Vagina (tissue), 2 donors: Measurements from ENCODE around the gene CLDN34. TPM values are rescaled to one million over a fixed set of nuclear protein-coding genes. Genes with fewer than 3 reads are reported as not detected.

Source experiments
- DNase-seq, 2 donors: peaks; one replicate each; pipeline ENCODE4 v3.0.0-alpha.2; 2017; ENCODE audit errors: extremely low spot score in 2 of 2
- H3K27ac ChIP-seq: fragments of 200-600 bp; sonication (generic); one replicate; pipeline ENCODE4 v1.5.1; 2019
- H3K27me3 ChIP-seq: fragments of 200-600 bp; sonication (generic); one replicate; pipeline ENCODE4 v1.5.1; 2019
- H3K36me3 ChIP-seq, 2 donors: fragments of 200-600 bp; sonication (generic); one replicate each; pipeline ENCODE4 v1.5.1; 2017 to 2019
- H3K4me1 ChIP-seq: fragments of 200-600 bp; sonication (generic); one replicate; pipeline ENCODE4 v1.5.1; 2019
- H3K4me3 ChIP-seq, 2 donors: fragments of 200-600 bp; sonication (generic); 1 replicate in 1 of 2; 2 replicates in 1 of 2; pipeline ENCODE4 v1.5.1; 2016 to 2019
- H3K9me3 ChIP-seq: fragments of 200-600 bp; sonication (generic); one replicate; pipeline ENCODE4 v1.5.1; 2019
- POLR2A ChIP-seq, 2 donors: fragments of 450-650 bp; IDR thresholded peaks; one replicate each; pipeline ENCODE4 v1.6.1; 2017; ENCODE audit warnings: antibody characterized with exemption in 2 of 2, mild to moderate bottlenecking in 2 of 2, moderate library complexity in 2 of 2
- POLR2AphosphoS5 ChIP-seq, 2 donors: sonication (generic); formaldehyde crosslinking; IDR thresholded peaks; one replicate each; pipeline ENCODE4 v1.9.0; 2017; ENCODE audit warnings: antibody characterized with exemption in 2 of 2, mild to moderate bottlenecking in 2 of 2, low read depth in 1 of 2; ENCODE audit not compliant: insufficient read depth in 1 of 2
- intact Hi-C: fragments of 100-400 bp; cut with DNase I; formaldehyde crosslinking; loops from one replicate; pipeline ENCODE4 v1.15.1; 2023
- total RNA-seq: library from RNA; depleted of rRNA; stranded (reverse); fragments of >200 nt; gene quantifications from one replicate; pipeline ENCODE4 v1.2.3, GENCODE V29; 2016
- TF ChIP-seq, protein P1 (sequence below), 3 experiments: fragments of 450-650 bp in 2 of 3; fragments of 200-600 bp in 1 of 3; sonication (generic) in 1 of 3; IDR thresholded peaks; one replicate each; pipeline ENCODE4 v1.5.1; 2017 to 2019; ENCODE audit warnings: antibody characterized with exemption in 3 of 3, mild to moderate bottlenecking in 2 of 3, moderate library complexity in 2 of 3

CLDN34 gene
- total RNA-seq, 1 donor from 2014 or later = not detected

DNA sequence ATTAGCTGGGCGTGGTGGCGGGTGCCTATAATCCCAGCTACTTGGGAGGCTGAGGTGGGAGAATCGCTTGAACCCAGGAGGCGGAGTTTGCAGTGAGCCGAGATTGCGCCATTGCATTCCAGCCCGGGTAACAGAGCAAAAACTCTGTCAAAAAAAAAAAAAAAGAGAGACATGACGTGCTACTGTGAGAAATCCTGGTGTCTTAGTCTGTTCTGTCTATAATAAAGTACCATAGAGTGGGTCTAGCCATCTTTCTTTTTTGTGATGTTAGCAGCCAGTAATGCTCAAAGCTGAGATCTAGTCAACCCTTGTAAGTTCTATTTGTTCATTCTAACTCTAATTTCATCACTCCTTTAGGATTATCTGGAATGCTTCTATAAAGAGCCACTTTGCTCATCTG lies 38.9 kb downstream of the CLDN34 start:
- no peaks in the 10 kb centered on the region for H3K36me3 ChIP-seq
- no peak overlapping the region for H3K27ac ChIP-seq
- intact Hi-C loops = no loop called here

GRCh38 chrX:10006770-10007169 lies 39.6 kb downstream of the CLDN34 start:
- Histone ChIP-seq H3K27me3 (no peaks in the 10 kb centered on the region), H3K27ac (no peak overlapping the region), H3K4me1 (no peaks in the 10 kb centered on the region), H3K9me3 (no peaks in the 10 kb centered on the region), H3K4me3 (no peak overlapping the region), H3K36me3 (no peaks in the 10 kb centered on the region)
- TF ChIP-seq POLR2AphosphoS5 (IDR thresholded peaks at IDR 0.05; ENCODE audit: insufficient read depth in 1 of 2, low read depth in 1 of 2) (no peak), POLR2A (IDR thresholded peaks at IDR 0.05) (no peak)
- TF ChIP-seq, protein P1, sequence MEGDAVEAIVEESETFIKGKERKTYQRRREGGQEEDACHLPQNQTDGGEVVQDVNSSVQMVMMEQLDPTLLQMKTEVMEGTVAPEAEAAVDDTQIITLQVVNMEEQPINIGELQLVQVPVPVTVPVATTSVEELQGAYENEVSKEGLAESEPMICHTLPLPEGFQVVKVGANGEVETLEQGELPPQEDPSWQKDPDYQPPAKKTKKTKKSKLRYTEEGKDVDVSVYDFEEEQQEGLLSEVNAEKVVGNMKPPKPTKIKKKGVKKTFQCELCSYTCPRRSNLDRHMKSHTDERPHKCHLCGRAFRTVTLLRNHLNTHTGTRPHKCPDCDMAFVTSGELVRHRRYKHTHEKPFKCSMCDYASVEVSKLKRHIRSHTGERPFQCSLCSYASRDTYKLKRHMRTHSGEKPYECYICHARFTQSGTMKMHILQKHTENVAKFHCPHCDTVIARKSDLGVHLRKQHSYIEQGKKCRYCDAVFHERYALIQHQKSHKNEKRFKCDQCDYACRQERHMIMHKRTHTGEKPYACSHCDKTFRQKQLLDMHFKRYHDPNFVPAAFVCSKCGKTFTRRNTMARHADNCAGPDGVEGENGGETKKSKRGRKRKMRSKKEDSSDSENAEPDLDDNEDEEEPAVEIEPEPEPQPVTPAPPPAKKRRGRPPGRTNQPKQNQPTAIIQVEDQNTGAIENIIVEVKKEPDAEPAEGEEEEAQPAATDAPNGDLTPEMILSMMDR (IDR thresholded peaks at IDR 0.05) = no peak
- no peak for DNase-seq
- intact Hi-C loops = no loop called here

More for the DNA sequence above, 38.9 kb downstream of the CLDN34 start:
- H3K4me1 ChIP-seq = no peaks in the 10 kb centered on the region
- H3K4me3 ChIP-seq = no peak overlapping the region
- DNase-seq = no peak
- TF ChIP-seq POLR2A (IDR thresholded peaks at IDR 0.05) = no peak
- no peak for TF ChIP-seq POLR2AphosphoS5 (IDR thresholded peaks at IDR 0.05; ENCODE audit: insufficient read depth in 1 of 2, low read depth in 1 of 2)
- TF ChIP-seq, protein P1 (IDR thresholded peaks at IDR 0.05) = no peak
- no peaks in the 10 kb centered on the region for H3K9me3 ChIP-seq
- H3K27me3 ChIP-seq = no peaks in the 10 kb centered on the region

DNA sequence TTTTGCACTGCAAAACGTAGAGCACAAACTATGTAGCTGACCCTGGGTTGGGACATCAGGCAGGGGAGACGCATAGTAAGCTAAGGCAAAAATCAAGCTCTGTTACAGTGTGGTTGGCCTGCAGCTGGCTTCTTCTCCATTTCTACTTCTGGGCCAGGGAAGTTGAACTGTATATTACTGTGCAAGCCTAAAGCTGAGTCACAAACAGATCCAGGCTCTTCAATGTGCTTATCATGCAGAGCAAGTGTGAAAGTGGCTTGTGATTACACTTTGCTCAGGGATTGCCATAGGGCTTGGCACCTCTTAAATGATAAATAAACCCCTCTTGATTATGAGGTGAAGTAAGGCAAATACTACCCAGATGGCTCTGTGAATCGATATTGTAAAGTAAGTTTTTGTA lies 40.5 kb downstream of the CLDN34 start:
- intact Hi-C loops = no loop called here
- no peak for DNase-seq
- TF ChIP-seq, protein P1 (IDR thresholded peaks at IDR 0.05) = no peak
- no peak for TF ChIP-seq POLR2AphosphoS5 (IDR thresholded peaks at IDR 0.05; ENCODE audit: insufficient read depth in 1 of 2, low read depth in 1 of 2)
- TF ChIP-seq POLR2A (IDR thresholded peaks at IDR 0.05) = no peak
- no peaks in the 10 kb centered on the region for H3K36me3 ChIP-seq
- no peak overlapping the region for H3K27ac ChIP-seq
- no peak overlapping the region for H3K4me3 ChIP-seq
- H3K9me3 ChIP-seq = no peaks in the 10 kb centered on the region
- no peaks in the 10 kb centered on the region for H3K27me3 ChIP-seq
- no peaks in the 10 kb centered on the region for H3K4me1 ChIP-seq

- TF ChIP-seq, protein P1 (IDR thresholded peaks at IDR 0.05) = no peak
- TF ChIP-seq POLR2AphosphoS5 (IDR thresholded peaks at IDR 0.05; ENCODE audit: insufficient read depth in 1 of 2, low read depth in 1 of 2) = no peak
- no peak for TF ChIP-seq POLR2A (IDR thresholded peaks at IDR 0.05)
- intact Hi-C loops = no loop called here
- H3K4me3 ChIP-seq = no peak overlapping the region
- no peaks in the 10 kb centered on the region for H3K36me3 ChIP-seq
- H3K4me1 ChIP-seq = no peaks in the 10 kb centered on the region
- H3K27me3 ChIP-seq = no peaks in the 10 kb centered on the region
- H3K27ac ChIP-seq = no peak overlapping the region
- DNase-seq = no peak
- H3K9me3 ChIP-seq = no peaks in the 10 kb centered on the region
Observed at GRCh38 chrX:10008483-10009056, 41.4 kb downstream of the CLDN34 start.

DNA sequence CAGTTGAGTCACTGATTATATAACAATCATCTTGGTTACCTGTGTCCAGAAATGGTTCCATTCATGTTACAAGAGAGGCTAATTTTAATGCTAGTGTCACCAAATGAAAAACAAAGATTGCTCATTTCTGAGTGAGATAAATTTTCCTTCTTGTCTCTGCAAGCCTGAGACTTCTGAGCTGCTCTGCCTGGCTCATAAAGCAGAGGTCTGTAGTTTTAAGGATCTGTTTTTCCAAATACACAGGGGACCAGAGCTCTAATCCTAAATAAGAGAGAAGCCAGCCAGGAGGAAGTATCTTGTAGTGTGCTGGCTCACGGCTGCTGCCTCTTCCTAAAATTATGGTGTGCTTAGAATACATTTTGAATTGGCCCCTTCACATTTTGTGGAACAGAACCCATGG lies 42.6 kb downstream of the CLDN34 start:
- H3K27me3 ChIP-seq = no peaks in the 10 kb centered on the region

More for the DNA sequence above, 42.6 kb downstream of the CLDN34 start:
- H3K36me3 ChIP-seq = no peaks in the 10 kb centered on the region
- no peaks in the 10 kb centered on the region for H3K9me3 ChIP-seq
- no peak for TF ChIP-seq POLR2A (IDR thresholded peaks at IDR 0.05)
- TF ChIP-seq, protein P1 (IDR thresholded peaks at IDR 0.05) = no peak
- no peak for TF ChIP-seq POLR2AphosphoS5 (IDR thresholded peaks at IDR 0.05; ENCODE audit: insufficient read depth in 1 of 2, low read depth in 1 of 2)
- H3K4me1 ChIP-seq = no peaks in the 10 kb centered on the region
- DNase-seq = no peak
- intact Hi-C loops = no loop called here
- no peak overlapping the region for H3K4me3 ChIP-seq
- H3K27ac ChIP-seq = no peak overlapping the region
